Large intestine (tissue), 3 donors: Measurements from ENCODE around the gene XPR1. TPM values are rescaled to one million over a fixed set of nuclear protein-coding genes. Genes with fewer than 3 reads are reported as not detected.
A peak's percentile ranks its signal among the peaks of the same experiment; 100 is the strongest.

Source experiments
- DNase-seq, 2 donors: peaks; one replicate each; pipeline versions ENCODE4 v3.0.0 to v3.0.0-alpha.2; 2013
- H3K27ac ChIP-seq: one replicate; pipeline ENCODE4 v1.5.1; 2013; ENCODE audit warnings: low read length
- H3K27me3 ChIP-seq: 2 replicates; pipeline ENCODE4 v1.6.1; 2013; ENCODE audit warnings: low read length; ENCODE audit not compliant: control insufficient read depth, insufficient read depth
- H3K36me3 ChIP-seq: 2 replicates; pipeline ENCODE4 v1.6.1; 2013; ENCODE audit warnings: low read length; ENCODE audit not compliant: control insufficient read depth, insufficient read depth
- H3K4me1 ChIP-seq: one replicate; pipeline ENCODE4 v1.6.1; 2013; ENCODE audit warnings: low read length; ENCODE audit not compliant: control insufficient read depth, insufficient read depth
- H3K4me3 ChIP-seq: one replicate; pipeline ENCODE4 v1.5.1; 2013; ENCODE audit warnings: low read length
- H3K9me3 ChIP-seq: one replicate; pipeline ENCODE4 v1.6.1; 2013; ENCODE audit warnings: mild to moderate bottlenecking, low read depth, low read length, moderate library complexity; ENCODE audit not compliant: control insufficient read depth
- WGBS: methylation state at CpG from one replicate; pipeline ENCODE4 v1.1.5; 2013; ENCODE audit warnings: low lambda C conversion rate; ENCODE audit not compliant: insufficient coverage; 5-methylcytosine and 5-hydroxymethylcytosine counted together
- polyA plus RNA-seq: library from polyadenylated mRNA; unstranded; fragments of 120-200 nt; gene quantifications from one replicate; pipeline ENCODE4 v1.2.1, GENCODE V29; 2013

The XPR1 gene
- polyA plus RNA-seq, 1 donor, result 26.1 TPM

GRCh38 chr1:180743868-180744267 is 112.0 kb downstream of the XPR1 start:
- Histone ChIP-seq H3K9me3 (peaks cover 22% of the 10 kb centered on the region), H3K27me3 (no peaks in the 10 kb centered on the region), H3K36me3 (no peaks in the 10 kb centered on the region), H3K4me3 (no peak overlapping the region), H3K27ac (no peak overlapping the region), H3K4me1 (no peaks in the 10 kb centered on the region)
- DNase-seq, result no peak

- Histone ChIP-seq H3K9me3 (peaks cover 22% of the 10 kb centered on the region), H3K4me1 (no peaks in the 10 kb centered on the region), H3K36me3 (no peaks in the 10 kb centered on the region), H3K27me3 (no peaks in the 10 kb centered on the region), H3K27ac (no peak overlapping the region), H3K4me3 (no peak overlapping the region)
- WGBS, result 100% methylated on average over 1 of the region's 6 CpGs
- DNase-seq, result no peak
Measured at GRCh38 chr1:180745098-180745497, 113.3 kb downstream of the XPR1 start.

GRCh38 chr1:180751921-180752320 is 120.1 kb downstream of the XPR1 start:
- no CpG with 5 or more reads among the region's 2 CpGs for WGBS
- no peak for DNase-seq
- H3K9me3 ChIP-seq, result peaks cover 3% of the 10 kb centered on the region
- H3K27me3 ChIP-seq, result no peaks in the 10 kb centered on the region
- H3K4me1 ChIP-seq, result no peaks in the 10 kb centered on the region
- no peak overlapping the region for H3K4me3 ChIP-seq
- no peak overlapping the region for H3K27ac ChIP-seq
- no peaks in the 10 kb centered on the region for H3K36me3 ChIP-seq

GRCh38 chr1:180754453-180754852 is 122.6 kb downstream of the XPR1 start:
- peaks cover 3% of the 10 kb centered on the region for H3K9me3 ChIP-seq
- no peaks in the 10 kb centered on the region for H3K36me3 ChIP-seq
- H3K27me3 ChIP-seq, result no peaks in the 10 kb centered on the region
- no peaks in the 10 kb centered on the region for H3K4me1 ChIP-seq
- 100% methylated on average over 2 of the region's 7 CpGs for WGBS
- no peak overlapping the region for H3K27ac ChIP-seq
- H3K4me3 ChIP-seq, result no peak overlapping the region
- DNase-seq, result no peak

- Histone ChIP-seq H3K9me3 (peaks cover 3% of the 10 kb centered on the region), H3K4me1 (no peaks in the 10 kb centered on the region), H3K36me3 (no peaks in the 10 kb centered on the region), H3K27ac (no peak overlapping the region), H3K4me3 (no peak overlapping the region), H3K27me3 (no peaks in the 10 kb centered on the region)
- no peak for DNase-seq
- no CpG with 5 or more reads among the region's 1 CpG for WGBS
Measured at GRCh38 chr1:180757657-180758056, 125.8 kb downstream of the XPR1 start.

GRCh38 chr1:180762796-180763195 is 131.0 kb downstream of the XPR1 start:
- H3K9me3 ChIP-seq, result no peaks in the 10 kb centered on the region
- no peak overlapping the region for H3K27ac ChIP-seq
- no peak for DNase-seq
- no peaks in the 10 kb centered on the region for H3K36me3 ChIP-seq
- H3K4me1 ChIP-seq, result no peaks in the 10 kb centered on the region
- WGBS, result 87% methylated on average over 4 of the region's 5 CpGs
- no peaks in the 10 kb centered on the region for H3K27me3 ChIP-seq
- H3K4me3 ChIP-seq, result no peak overlapping the region

- no peaks in the 10 kb centered on the region for H3K4me1 ChIP-seq
- no peaks in the 10 kb centered on the region for H3K36me3 ChIP-seq
- no peaks in the 10 kb centered on the region for H3K27me3 ChIP-seq
- H3K9me3 ChIP-seq, result no peaks in the 10 kb centered on the region
- 63% methylated on average over 1 of the region's 2 CpGs for WGBS
- H3K4me3 ChIP-seq, result no peak overlapping the region
- DNase-seq, result no peak
- H3K27ac ChIP-seq, result no peak overlapping the region
Measured at GRCh38 chr1:180765151-180765550, 133.3 kb downstream of the XPR1 start.

GRCh38 chr1:180769889-180770288 is 138.1 kb downstream of the XPR1 start:
- Histone ChIP-seq H3K27me3 (no peaks in the 10 kb centered on the region), H3K27ac (no peak overlapping the region), H3K4me3 (no peak overlapping the region), H3K9me3 (no peaks in the 10 kb centered on the region), H3K36me3 (no peaks in the 10 kb centered on the region), H3K4me1 (no peaks in the 10 kb centered on the region)
- DNase-seq, result no peak

- no peak overlapping the region for H3K4me3 ChIP-seq
- H3K36me3 ChIP-seq, result no peaks in the 10 kb centered on the region
- H3K4me1 ChIP-seq, result no peaks in the 10 kb centered on the region
- H3K9me3 ChIP-seq, result no peaks in the 10 kb centered on the region
- WGBS, result 33% methylated on average over 1 of the region's 1 CpG
- H3K27ac ChIP-seq, result no peak overlapping the region
- H3K27me3 ChIP-seq, result no peaks in the 10 kb centered on the region
- no peak for DNase-seq
Measured at GRCh38 chr1:180773210-180773865, 141.5 kb downstream of the XPR1 start.

GRCh38 chr1:180775801-180776200 is 144.0 kb downstream of the XPR1 start:
- Histone ChIP-seq H3K9me3 (no peaks in the 10 kb centered on the region), H3K27me3 (no peaks in the 10 kb centered on the region), H3K4me1 (no peaks in the 10 kb centered on the region), H3K4me3 (no peak overlapping the region), H3K36me3 (no peaks in the 10 kb centered on the region), H3K27ac (no peak overlapping the region)
- WGBS, result 90% methylated on average over 2 of the region's 2 CpGs
- no peak for DNase-seq

- H3K4me1 ChIP-seq, result no peaks in the 10 kb centered on the region
- WGBS, result 62% methylated on average over 2 of the region's 4 CpGs
- peak in 1 of 2 donors; percentile 32 for DNase-seq
- no peaks in the 10 kb centered on the region for H3K9me3 ChIP-seq
- H3K27me3 ChIP-seq, result no peaks in the 10 kb centered on the region
- H3K27ac ChIP-seq, result no peak overlapping the region
- no peak overlapping the region for H3K4me3 ChIP-seq
- no peaks in the 10 kb centered on the region for H3K36me3 ChIP-seq
Measured at GRCh38 chr1:180777072-180777689, 145.4 kb downstream of the XPR1 start.
